HepG2 (cell line): ENCODE results near the gene C16orf86. TPM values are rescaled to one million over a fixed set of nuclear protein-coding genes. Genes with fewer than 3 reads are reported as not detected.
A peak's percentile ranks its signal among the peaks of the same experiment; 100 is the strongest.

Experiments
- CEBPG ChIP-seq: IDR thresholded peaks from 2 replicates; pipeline ENCODE4 v1.6.1; 2016
- DNMT3B ChIP-seq: conservative IDR thresholded peaks from 2 replicates; pipeline ENCODE4 v1.6.1; 2016; ENCODE audit warnings: missing biosample characterization, control low read depth
- E2F5 ChIP-seq: sonication (generic); formaldehyde crosslinking; conservative IDR thresholded peaks from 2 replicates; pipeline ENCODE4 v1.4.0; 2020; ENCODE audit warnings: missing genetic modification reagents
- FOXM1 ChIP-seq: sonication (generic); formaldehyde crosslinking; IDR thresholded peaks from 2 replicates; pipeline ENCODE4 v1.5.0; 2020; ENCODE audit warnings: missing genetic modification reagents
- FOXP1 ChIP-seq, 2 experiments: fragments of 450-650 bp in 1 of 2; IDR thresholded peaks; 2 replicates each; pipeline ENCODE4 v1.6.1; 2017 to 2018; ENCODE audit warnings: antibody characterized with exemption in 1 of 2
- HDAC2 ChIP-seq: sonication (generic); formaldehyde crosslinking; IDR thresholded peaks from 2 replicates; pipeline ENCODE4 v1.4.0; 2020; ENCODE audit warnings: missing genetic modification reagents
- HNRNPUL1 ChIP-seq: fragments of 200-400 bp; formaldehyde crosslinking; IDR thresholded peaks from 2 replicates; pipeline ENCODE4 v1.6.1; 2017; ENCODE audit warnings: low read depth, mild to moderate bottlenecking, low read length, moderate library complexity
- MAF1 ChIP-seq: sonication (generic); formaldehyde crosslinking; IDR thresholded peaks from 2 replicates; pipeline ENCODE4 v1.5.0; 2020; ENCODE audit warnings: missing genetic modification reagents, borderline replicate concordance
- MYC ChIP-seq: sonication (generic); formaldehyde crosslinking; IDR thresholded peaks from 2 replicates; pipeline ENCODE4 v1.9.0; 2021; ENCODE audit warnings: missing genetic modification reagents, borderline replicate concordance
- POLR2AphosphoS5 ChIP-seq: IDR thresholded peaks from 2 replicates; pipeline ENCODE4 v1.6.1; 2012; ENCODE audit warnings: low read depth, low read length
- RBM22 ChIP-seq: fragments of 200-400 bp; formaldehyde crosslinking; optimal IDR thresholded peaks from 2 replicates; pipeline ENCODE3; 2017; ENCODE audit warnings: mild to moderate bottlenecking, low read length, moderate library complexity
- RXRB ChIP-seq: IDR thresholded peaks from 2 replicates; pipeline ENCODE4 v1.6.1; 2016; ENCODE audit warnings: borderline replicate concordance, missing genetic modification reagents, missing compliant biosample characterization
- YEATS4 ChIP-seq: sonication (generic); formaldehyde crosslinking; IDR thresholded peaks from 2 replicates; pipeline ENCODE4 v1.4.0; 2020; ENCODE audit warnings: missing genetic modification reagents, borderline replicate concordance
- ZNF235 ChIP-seq: sonication (generic); formaldehyde crosslinking; IDR thresholded peaks from 2 replicates; pipeline ENCODE4 v1.8.1; 2023; ENCODE audit warnings: mild to moderate bottlenecking, missing genetic modification reagents, borderline replicate concordance
- ZNF292 ChIP-seq: sonication (generic); formaldehyde crosslinking; IDR thresholded peaks from 2 replicates; pipeline ENCODE4 v1.8.1; 2022; ENCODE audit warnings: mild to moderate bottlenecking, low read depth, missing genetic modification reagents, borderline replicate concordance
- ZNF558 ChIP-seq: sonication (generic); formaldehyde crosslinking; IDR thresholded peaks from 2 replicates; pipeline ENCODE4 v1.9.0; 2022; ENCODE audit warnings: mild to moderate bottlenecking, missing genetic modification reagents, borderline replicate concordance
- ZNF619 ChIP-seq: sonication (generic); formaldehyde crosslinking; IDR thresholded peaks from 2 replicates; pipeline ENCODE4 v1.4.0; 2020; ENCODE audit warnings: mild to moderate bottlenecking, missing genetic modification reagents
- ZNF749 ChIP-seq: sonication (generic); formaldehyde crosslinking; IDR thresholded peaks from 2 replicates; pipeline ENCODE4 v1.8.0; 2022; ENCODE audit warnings: mild to moderate bottlenecking, missing genetic modification reagents, moderate library complexity, borderline replicate concordance
- polyA plus RNA-seq, 8 experiments: library from polyadenylated mRNA; depleted of rRNA in 3 of 8; stranded (reverse) in 7 of 8; unstranded in 1 of 8; fragments of >200 nt; fragmentation: Illumina TruSeq in 4 of 8; extraction: Trizol in 4 of 8; gene quantifications; 2 replicates each; pipeline versions ENCODE4 v1.2.1 to v1.2.3, GENCODE V29; 2011 to 2016; ENCODE audit warnings: low read depth in 4 of 8, missing spikeins in 1 of 8, mixed read lengths in 1 of 8; ENCODE audit not compliant: insufficient read depth in 1 of 8
- total RNA-seq, 5 experiments: library from RNA; depleted of rRNA; stranded (reverse); fragments of >200 nt; fragmentation: Illumina TruSeq; extraction: Trizol; gene quantifications; 2 replicates each; pipeline ENCODE4 v1.2.3, GENCODE V29; 2016; ENCODE audit warnings: low read depth in 1 of 5
- TF ChIP-seq, protein P1 (sequence below): sonication (generic); formaldehyde crosslinking; IDR thresholded peaks from 2 replicates; pipeline ENCODE4 v1.8.0; 2023; ENCODE audit warnings: mild to moderate bottlenecking, missing genetic modification reagents
- TF ChIP-seq, protein P2 (sequence below): sonication (generic); formaldehyde crosslinking; IDR thresholded peaks from 2 replicates; pipeline ENCODE4 v1.8.0; 2022; ENCODE audit warnings: mild to moderate bottlenecking, missing genetic modification reagents; ENCODE audit not compliant: insufficient replicate concordance
- TF ChIP-seq, protein P3 (sequence below): sonication (generic); formaldehyde crosslinking; IDR thresholded peaks from 2 replicates; pipeline ENCODE4 v1.5.0; 2020; ENCODE audit warnings: mild to moderate bottlenecking, missing genetic modification reagents, moderate library complexity
- TF ChIP-seq, protein P4 (sequence below): IDR thresholded peaks from 2 replicates; pipeline ENCODE4 v1.6.1; 2016; ENCODE audit warnings: low read depth, control low read depth

Gene C16orf86
- total and polyA plus RNA-seq, 2 of the 13 experiments (the other 11 are each of a cell fraction or from before 2014, with no cell fraction given): 1.5 to 3.1 TPM

- TF ChIP-seq, protein P1, sequence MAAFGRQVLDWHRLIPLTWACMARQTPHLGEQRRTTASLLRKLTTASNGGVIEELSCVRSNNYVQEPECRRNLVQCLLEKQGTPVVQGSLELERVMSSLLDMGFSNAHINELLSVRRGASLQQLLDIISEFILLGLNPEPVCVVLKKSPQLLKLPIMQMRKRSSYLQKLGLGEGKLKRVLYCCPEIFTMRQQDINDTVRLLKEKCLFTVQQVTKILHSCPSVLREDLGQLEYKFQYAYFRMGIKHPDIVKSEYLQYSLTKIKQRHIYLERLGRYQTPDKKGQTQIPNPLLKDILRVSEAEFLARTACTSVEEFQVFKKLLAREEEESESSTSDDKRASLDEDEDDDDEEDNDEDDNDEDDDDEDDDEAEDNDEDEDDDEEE: peak; percentile 59
- TF ChIP-seq, protein P2, sequence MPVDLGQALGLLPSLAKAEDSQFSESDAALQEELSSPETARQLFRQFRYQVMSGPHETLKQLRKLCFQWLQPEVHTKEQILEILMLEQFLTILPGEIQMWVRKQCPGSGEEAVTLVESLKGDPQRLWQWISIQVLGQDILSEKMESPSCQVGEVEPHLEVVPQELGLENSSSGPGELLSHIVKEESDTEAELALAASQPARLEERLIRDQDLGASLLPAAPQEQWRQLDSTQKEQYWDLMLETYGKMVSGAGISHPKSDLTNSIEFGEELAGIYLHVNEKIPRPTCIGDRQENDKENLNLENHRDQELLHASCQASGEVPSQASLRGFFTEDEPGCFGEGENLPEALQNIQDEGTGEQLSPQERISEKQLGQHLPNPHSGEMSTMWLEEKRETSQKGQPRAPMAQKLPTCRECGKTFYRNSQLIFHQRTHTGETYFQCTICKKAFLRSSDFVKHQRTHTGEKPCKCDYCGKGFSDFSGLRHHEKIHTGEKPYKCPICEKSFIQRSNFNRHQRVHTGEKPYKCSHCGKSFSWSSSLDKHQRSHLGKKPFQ (CRISPR knock-in tag): peak; percentile 87
- TF ChIP-seq ZNF292 (CRISPR knock-in tag) (no peak), FOXM1 (0 out of 2 replicates have a peak, but pooled peaks have one; percentile 65), HNRNPUL1 (no peak), MAF1 (CRISPR knock-in tag) (no peak), ZNF235 (CRISPR knock-in tag) (peak; percentile 84; the same call in 1 of the 2 replicates), ZNF619 (0 out of 2 replicates have a peak, but pooled peaks have one; percentile 70), RBM22 (peak; percentile 15), FOXP1 (IDR thresholded peaks at IDR 0.05) (no peak), FOXP1 (CRISPR knock-in tag; IDR thresholded peaks at IDR 0.05) (no peak), ZNF749 (CRISPR knock-in tag) (0 out of 2 replicates have a peak, but pooled peaks have one; percentile 11), HDAC2 (CRISPR knock-in tag) (no peak; the same call in 1 of the 2 replicates), CEBPG (CRISPR knock-in tag) (peak; percentile 28; the same call in 1 of the 2 replicates), RXRB (CRISPR knock-in tag) (0 out of 2 replicates have a peak, but pooled peaks have one; percentile 31), YEATS4 (peak; percentile 73; the same call in 1 of the 2 replicates), E2F5 (CRISPR knock-in tag) (peak; percentile 67), ZNF558 (CRISPR knock-in tag) (peak; percentile 63; the same call in 1 of the 2 replicates), POLR2AphosphoS5 (no peak), MYC (peak; percentile 10; the same call in 1 of the 2 replicates), DNMT3B (CRISPR knock-in tag) (no peak)
- TF ChIP-seq, protein P3, sequence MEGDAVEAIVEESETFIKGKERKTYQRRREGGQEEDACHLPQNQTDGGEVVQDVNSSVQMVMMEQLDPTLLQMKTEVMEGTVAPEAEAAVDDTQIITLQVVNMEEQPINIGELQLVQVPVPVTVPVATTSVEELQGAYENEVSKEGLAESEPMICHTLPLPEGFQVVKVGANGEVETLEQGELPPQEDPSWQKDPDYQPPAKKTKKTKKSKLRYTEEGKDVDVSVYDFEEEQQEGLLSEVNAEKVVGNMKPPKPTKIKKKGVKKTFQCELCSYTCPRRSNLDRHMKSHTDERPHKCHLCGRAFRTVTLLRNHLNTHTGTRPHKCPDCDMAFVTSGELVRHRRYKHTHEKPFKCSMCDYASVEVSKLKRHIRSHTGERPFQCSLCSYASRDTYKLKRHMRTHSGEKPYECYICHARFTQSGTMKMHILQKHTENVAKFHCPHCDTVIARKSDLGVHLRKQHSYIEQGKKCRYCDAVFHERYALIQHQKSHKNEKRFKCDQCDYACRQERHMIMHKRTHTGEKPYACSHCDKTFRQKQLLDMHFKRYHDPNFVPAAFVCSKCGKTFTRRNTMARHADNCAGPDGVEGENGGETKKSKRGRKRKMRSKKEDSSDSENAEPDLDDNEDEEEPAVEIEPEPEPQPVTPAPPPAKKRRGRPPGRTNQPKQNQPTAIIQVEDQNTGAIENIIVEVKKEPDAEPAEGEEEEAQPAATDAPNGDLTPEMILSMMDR: peak; percentile 13
- TF ChIP-seq, protein P4, sequence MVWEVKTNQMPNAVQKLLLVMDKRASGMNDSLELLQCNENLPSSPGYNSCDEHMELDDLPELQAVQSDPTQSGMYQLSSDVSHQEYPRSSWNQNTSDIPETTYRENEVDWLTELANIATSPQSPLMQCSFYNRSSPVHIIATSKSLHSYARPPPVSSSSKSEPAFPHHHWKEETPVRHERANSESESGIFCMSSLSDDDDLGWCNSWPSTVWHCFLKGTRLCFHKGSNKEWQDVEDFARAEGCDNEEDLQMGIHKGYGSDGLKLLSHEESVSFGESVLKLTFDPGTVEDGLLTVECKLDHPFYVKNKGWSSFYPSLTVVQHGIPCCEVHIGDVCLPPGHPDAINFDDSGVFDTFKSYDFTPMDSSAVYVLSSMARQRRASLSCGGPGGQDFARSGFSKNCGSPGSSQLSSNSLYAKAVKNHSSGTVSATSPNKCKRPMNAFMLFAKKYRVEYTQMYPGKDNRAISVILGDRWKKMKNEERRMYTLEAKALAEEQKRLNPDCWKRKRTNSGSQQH (CRISPR knock-in tag): peak; percentile 22; the same call in 1 of the 2 replicates
Measured at GRCh38 chr16:67666559-67667452, at the start of gene C16orf86, which contains the start of gene ENKD1 (continued).
